ENCODE measurements around the gene UTP25. TPM values are rescaled to one million over a fixed set of nuclear protein-coding genes. Genes with fewer than 3 reads are reported as not detected.

Gene UTP25
- total and polyA plus RNA-seq, 2 donors (not counting 3 experiments of a cell fraction or from before 2014, with no cell fraction given) = 6.6 to 11.7 TPM

GRCh38 chr1:209803568-209803967 is 24.2 kb upstream of the UTP25 start:
- FAIRE-seq = no peak
- intact Hi-C loops (cut with micrococcal nuclease) (no loop called here), dilution Hi-C loops (cut with MboI; ENCODE audit: extremely low pct_ligation_motif_present, low sequenced_read_pairs) (no loop called here)
- TF ChIP-seq, protein P1, sequence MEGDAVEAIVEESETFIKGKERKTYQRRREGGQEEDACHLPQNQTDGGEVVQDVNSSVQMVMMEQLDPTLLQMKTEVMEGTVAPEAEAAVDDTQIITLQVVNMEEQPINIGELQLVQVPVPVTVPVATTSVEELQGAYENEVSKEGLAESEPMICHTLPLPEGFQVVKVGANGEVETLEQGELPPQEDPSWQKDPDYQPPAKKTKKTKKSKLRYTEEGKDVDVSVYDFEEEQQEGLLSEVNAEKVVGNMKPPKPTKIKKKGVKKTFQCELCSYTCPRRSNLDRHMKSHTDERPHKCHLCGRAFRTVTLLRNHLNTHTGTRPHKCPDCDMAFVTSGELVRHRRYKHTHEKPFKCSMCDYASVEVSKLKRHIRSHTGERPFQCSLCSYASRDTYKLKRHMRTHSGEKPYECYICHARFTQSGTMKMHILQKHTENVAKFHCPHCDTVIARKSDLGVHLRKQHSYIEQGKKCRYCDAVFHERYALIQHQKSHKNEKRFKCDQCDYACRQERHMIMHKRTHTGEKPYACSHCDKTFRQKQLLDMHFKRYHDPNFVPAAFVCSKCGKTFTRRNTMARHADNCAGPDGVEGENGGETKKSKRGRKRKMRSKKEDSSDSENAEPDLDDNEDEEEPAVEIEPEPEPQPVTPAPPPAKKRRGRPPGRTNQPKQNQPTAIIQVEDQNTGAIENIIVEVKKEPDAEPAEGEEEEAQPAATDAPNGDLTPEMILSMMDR (IDR thresholded peaks at IDR 0.05; ENCODE audit: extremely low read depth in 1 of 2, insufficient read depth in 1 of 2, low read depth in 1 of 2, low read length in 2 of 2) = no peak
- TF ChIP-seq EZH2 (IDR thresholded peaks at IDR 0.05; ENCODE audit: borderline replicate concordance, low read depth, low read length, severe bottlenecking) = no peak
- no peak for TF ChIP-seq JUN (IDR thresholded peaks at IDR 0.05; ENCODE audit: borderline replicate concordance, insufficient read depth, insufficient read length, low read depth)
- no peak for TF ChIP-seq GATA2 (IDR thresholded peaks at IDR 0.05; ENCODE audit: insufficient read depth, insufficient read length, low read depth, low read length)
- TF ChIP-seq FOS (IDR thresholded peaks at IDR 0.05; ENCODE audit: borderline replicate concordance, insufficient read depth, low read length) = no peak
- TF ChIP-seq POLR2A (IDR thresholded peaks at IDR 0.05; ENCODE audit: low read depth, low read length) = no peak
- TF ChIP-seq, protein P2, sequence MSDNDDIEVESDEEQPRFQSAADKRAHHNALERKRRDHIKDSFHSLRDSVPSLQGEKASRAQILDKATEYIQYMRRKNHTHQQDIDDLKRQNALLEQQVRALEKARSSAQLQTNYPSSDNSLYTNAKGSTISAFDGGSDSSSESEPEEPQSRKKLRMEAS (IDR thresholded peaks at IDR 0.05; ENCODE audit: insufficient read depth, insufficient read length) = no peak
- TF ChIP-seq MYC (IDR thresholded peaks at IDR 0.05; ENCODE audit: low read depth, low read length) = no peak
- no peak for TF ChIP-seq POLR2AphosphoS5 (IDR thresholded peaks at IDR 0.05; ENCODE audit: insufficient read depth, low read depth, low read length)
- no peak overlapping the region for H2AFZ ChIP-seq (ENCODE audit: low read depth, low read length)
- ChIA-PET CTCF (no interaction called here), POLR2A (no interaction called here)
- H3K4me2 ChIP-seq (ENCODE audit: insufficient read depth, low read length) = no peak overlapping the region
- H3K9me1 ChIP-seq (replicated peaks; ENCODE audit: control insufficient read depth, extremely low read depth, insufficient read depth, low read length) = no peaks in the 10 kb centered on the region
- H3K79me2 ChIP-seq (ENCODE audit: control insufficient read depth, insufficient read depth, low read length) = no peaks in the 10 kb centered on the region
- H3K4me3 ChIP-seq (replicated peaks in 1 of 3; ENCODE audit: insufficient read depth in 1 of 3, low read depth in 1 of 3, low read length in 3 of 3) = no peak overlapping the region
- H3K36me3 ChIP-seq (ENCODE audit: control insufficient read depth in 2 of 2, extremely low read depth in 1 of 2, insufficient read depth in 2 of 2, low read length in 2 of 2) = no peaks in the 10 kb centered on the region
- no peak overlapping the region for H3K27ac ChIP-seq (ENCODE audit: insufficient read depth, low read depth, low read length)
- no peaks in the 10 kb centered on the region for H3K9me3 ChIP-seq (replicated peaks; ENCODE audit: control insufficient read depth, insufficient read depth, low read length)
- peak; percentile 38 for DNase-seq (ENCODE audit: low read depth, low spot score)
- peaks cover 43% of the 10 kb centered on the region for H3K4me1 ChIP-seq (ENCODE audit: control insufficient read depth, extremely low read depth, insufficient read depth, low read length)
- H3K9ac ChIP-seq (replicated peaks; ENCODE audit: extremely low read depth, insufficient read depth, low read length) = no peak overlapping the region
- BruUV-seq (replicated peaks) = no TSS peak
- H4K20me1 ChIP-seq (replicated peaks; ENCODE audit: control insufficient read depth, extremely low read depth, insufficient read depth, low read length) = no peaks in the 10 kb centered on the region
- no peaks in the 10 kb centered on the region for H3K27me3 ChIP-seq (ENCODE audit: control insufficient read depth in 2 of 2, insufficient read depth in 2 of 2, low read length in 2 of 2)

Measured in endothelial cell of umbilical vein (primary cell).